Measurements from ENCODE around the gene PIF1.
"Not testable (repeated sequence)": the region's sequence is repeated elsewhere in the genome, so short reads cannot be mapped to it uniquely, and the experiment has no call there.

PIF1 gene

DNA sequence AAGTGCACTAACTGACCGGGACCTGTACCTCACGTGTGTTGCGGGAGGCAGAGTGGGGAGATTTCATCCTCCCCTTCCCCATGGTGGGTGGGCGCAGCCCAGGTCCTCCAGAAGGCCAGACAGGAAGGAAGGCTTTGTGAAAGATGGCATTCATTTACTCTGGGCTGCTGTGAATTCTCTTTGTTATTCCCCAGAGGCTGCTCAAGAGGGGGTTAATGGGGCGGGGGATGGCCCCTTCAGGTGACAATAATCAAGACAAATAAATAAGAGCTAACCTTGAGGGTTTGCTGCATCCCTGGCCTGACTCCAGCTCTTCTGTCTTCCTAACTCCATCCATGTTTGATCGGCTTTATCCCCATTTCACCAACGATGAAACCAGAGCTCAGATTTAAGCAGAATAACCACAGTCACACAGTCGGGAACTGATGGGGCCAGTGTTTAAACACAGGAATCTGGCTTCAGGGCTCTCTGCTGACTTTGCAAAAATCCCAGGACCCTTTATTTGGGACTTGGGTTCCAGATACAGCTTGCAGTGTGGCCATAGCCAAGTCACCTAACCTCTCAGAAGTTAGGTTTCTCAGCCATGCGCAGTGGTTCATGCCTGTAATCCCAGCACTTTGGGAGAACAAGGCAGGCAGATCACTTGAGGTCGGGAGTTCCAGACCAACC, 16.5 kb downstream of the PIF1 start:
- DNase-seq = no peak

DNA sequence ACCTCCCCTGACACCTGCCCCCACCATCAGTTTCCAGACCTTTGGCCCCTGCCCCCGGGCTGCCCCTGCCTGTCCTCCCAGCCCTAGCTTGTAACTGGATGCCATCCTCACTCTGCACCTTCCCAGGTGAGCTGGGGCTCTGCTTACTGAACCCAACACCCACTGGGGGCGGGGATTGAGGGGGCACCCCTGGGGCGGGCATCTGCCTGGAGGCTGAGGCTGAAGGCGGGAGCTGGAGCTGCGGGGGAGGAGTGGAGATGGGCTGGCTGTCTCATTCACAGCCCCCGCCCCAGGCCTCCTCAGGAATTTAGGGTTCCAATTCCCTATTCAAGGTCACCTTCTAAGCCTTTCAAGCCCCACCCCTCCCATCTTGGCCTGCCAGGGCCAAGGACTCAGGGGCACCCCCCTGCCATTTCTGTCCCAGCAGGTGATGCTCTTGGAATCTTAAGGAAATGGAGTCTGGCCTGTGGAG, 17.7 kb downstream of the PIF1 start:
- DNase-seq = no peak

DNA sequence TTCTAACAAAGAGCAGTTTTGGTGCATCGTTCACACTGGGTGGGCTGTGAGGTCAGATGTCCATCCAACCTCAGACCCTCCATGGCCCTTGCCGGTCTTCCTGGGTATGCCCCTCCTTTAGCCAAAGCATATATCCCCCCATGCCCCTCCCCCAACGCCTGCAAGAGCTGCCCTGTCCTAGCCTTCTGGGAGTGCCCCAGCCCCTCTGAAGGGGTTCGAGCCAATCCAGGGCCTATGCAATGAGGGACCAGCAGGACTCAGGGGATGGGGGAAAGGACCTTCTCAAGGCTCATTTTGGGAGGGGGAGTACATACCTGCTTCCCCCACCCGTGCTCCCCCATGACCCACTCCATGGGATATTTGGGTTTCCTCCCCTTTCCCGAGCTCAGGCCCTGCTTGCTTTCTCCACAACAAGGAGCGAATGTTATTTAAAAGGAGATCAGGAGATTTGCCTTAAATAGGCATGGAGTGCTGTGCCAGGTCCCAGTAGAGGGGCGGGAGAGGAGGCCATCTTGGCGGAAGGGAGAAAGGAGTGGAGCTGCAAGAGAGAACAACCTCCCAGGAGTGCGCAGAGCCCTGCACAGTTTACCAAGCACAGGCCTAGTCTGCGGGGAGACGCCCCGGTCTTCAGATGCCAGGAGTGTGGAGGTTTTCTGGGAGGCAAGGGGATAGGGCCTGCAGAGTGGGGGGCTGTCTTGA, 18.2 kb downstream of the PIF1 start:
- DNase-seq = no peak

DNA sequence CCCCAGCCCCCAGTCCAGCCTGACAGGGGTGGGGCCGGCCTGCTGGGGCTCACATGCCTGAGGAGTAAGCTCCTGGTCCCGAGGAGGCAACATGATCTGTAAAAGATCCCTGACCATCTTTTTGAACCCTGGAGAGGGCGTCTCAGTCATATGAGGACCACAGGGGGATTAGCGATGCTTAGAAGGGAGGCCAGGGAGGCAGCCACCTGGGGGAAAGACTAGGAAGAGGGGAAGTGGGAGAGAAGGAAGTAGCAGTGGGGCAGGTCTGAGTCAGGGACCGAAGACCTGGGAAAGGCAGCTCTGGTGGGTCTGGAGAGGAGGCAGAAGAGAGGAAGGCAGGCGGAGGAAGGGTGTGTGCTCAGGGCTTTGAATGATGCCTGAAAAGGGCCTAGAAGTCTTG, 18.9 kb downstream of the PIF1 start:
- DNase-seq = no peak

DNA sequence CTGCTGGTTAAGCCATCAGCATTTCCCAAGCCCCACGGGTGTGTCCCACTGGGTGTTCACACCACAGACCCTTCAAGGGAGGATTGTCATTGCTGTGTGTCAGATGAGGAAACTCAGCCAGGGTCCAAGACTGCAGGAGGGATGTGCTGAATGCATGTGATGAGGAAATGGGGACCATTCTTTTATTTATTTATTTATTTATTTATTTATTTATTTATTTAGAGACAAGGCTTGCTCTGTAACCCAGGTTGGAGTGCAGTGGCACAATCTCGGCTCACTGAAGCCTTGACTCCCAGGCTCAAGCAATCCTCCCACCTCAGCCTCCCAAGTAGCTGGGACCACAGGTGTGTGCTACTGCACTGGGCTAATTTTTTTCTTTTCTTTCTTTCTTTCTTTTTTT, 20.8 kb downstream of the PIF1 start:
- DNase-seq = no peak

DNA sequence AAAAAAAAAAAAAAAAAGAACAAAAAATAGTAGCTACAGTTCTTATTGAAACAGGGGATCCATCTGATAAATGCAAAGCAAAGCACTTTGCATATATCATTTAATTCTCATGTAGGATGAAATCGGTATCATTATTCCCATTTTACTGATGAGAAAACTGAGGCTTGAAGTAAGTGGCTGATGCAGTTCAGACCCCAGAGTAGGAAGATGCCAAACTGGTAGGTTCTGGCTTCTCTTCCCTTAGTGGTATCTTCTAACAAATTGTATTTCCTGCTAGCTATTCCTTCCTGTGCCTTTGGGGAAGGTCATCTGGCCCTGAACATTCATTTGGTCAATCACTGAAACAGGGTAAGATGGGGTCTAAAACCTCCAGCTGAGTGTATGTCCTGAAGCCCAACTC, 21.9 kb downstream of the PIF1 start:
- DNase-seq = no peak

DNA sequence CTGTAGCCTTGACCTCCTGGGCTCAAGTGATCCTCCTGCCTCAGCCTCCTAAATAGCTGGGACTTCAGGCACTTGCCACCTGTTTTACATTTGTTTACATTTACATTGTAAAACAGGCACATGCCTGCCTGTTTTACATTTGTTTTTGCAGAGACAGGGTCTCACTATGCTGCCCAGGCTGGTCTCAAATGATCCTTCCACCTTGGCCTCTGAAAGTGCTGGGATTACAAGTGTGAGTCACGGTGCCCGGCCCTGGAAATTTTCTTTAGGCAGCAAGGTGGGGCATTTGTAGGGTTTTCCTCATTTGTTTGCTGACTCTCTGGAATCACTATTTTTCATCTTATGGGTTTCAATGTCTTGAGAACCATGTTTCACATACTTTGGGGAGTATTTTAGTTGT, 25.0 kb downstream of the PIF1 start:
- DNase-seq = no peak

DNA sequence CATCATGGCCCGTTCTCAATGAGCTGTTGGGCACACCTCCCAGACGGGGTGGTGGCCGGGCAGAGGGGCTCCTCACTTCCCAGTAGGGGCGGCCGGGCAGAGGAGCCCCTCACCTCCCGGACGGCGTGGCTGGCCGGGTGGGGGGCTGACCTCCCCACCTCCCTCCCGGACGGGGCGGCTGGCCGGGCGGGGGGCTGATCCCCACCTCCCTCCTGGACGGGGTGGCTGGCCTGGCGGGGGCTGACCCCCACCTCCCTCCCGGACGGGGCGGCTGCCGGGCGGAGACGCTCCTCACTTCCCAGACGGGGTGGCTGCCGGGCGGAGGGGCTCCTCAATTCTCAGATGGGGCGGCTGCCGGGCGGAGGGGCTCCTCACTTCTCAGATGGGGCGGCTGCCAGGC, 26.5 kb downstream of the PIF1 start:
- not testable (repeated sequence) for DNase-seq

DNA sequence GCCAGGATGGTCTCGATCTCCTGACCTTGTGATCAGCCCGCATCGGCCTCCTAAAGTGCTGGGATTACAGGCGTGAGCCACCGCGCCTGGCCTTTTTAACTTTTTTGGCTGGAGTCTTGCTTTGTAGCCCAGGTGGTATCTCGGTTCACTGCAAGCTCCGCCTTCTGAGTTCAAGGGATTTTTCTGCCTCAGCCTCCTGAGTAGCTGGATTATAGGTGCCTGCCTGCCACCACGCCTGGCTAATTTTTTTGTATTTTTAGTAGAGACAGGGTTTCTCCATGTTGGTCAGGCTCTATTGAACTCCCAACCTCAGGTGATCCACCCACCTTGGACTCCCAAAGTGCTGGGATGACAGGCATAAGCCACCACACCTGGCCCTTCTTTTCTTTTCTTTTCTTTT, 29.5 kb downstream of the PIF1 start:
- DNase-seq = not testable (repeated sequence)

DNA sequence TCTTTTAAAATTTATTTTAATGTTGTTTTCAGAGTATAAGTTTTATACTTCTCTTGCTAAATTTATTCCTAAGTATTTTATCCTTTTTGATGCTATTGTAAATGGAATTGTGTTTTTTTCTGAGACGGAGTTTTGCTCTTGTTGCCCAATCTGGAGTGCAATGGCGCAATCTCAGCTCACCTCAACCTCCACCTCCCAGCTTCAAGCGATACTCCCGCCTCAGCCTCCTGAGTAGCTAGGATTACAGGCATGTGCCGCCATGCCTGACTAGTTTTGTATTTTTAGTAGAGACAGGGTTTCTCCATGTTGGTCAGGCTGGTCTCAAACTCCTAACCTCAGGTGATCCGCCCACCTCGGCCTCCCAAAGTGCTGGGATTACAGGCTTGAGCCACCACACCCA, 30.1 kb downstream of the PIF1 start:
- DNase-seq = not testable (repeated sequence)

DNA sequence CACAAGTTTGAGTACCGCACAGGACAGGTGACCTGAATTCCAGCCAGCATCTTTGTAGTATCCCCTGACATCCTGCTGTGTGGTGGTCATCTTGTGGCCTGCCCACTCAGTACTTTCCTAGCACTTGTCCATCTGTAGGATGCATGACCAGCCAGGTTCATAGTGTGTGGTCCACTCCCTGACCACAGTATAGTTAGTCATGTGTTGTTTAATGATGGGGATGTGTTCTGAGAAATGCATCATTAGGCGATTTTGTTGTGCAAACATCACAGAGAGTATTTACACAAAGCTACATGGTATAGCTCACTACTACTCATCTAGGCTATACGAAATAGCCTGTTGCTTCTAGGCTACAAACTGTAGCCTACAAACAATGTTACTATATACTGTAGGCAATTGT, 33.2 kb downstream of the PIF1 start:
- DNase-seq = no peak

DNA sequence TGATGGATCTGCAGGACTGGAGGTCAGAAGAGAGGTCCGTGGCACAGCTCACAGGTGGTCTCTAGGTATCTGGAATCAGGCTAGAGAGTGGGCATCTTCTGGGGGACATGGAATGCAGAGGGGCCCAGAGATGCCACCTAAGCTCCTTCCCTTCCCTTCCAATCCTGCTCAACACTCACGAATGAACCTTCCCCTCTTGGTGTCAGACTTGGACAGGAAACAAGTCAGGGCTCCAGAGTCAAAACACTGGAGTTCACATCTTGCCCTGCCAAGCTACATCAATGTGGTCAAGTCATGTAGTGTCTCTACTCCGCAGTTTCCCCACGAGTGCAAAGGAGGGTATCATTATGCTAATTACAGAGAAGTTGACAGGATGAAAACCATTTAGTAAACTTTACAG, 34.0 kb downstream of the PIF1 start:
- DNase-seq = no peak

DNA sequence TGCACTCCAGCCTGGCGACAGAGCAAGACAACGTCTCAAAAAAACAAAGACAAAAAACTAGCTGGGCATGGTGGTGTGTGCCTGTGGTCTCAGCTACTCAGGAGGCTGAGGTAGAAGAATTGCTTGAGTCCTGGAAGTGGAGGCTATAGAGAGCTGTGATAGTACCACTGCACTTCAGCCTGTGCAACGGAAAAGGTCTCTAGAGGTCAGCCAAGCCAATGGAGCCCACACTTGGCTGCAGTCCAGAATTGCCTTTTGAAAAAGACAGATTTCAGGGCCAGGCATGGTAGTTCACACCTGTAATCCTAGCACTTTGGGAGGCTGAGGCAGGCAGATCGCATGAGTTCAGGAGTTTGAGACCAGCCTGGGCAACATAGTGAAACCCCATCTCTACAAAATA, 41.7 kb downstream of the PIF1 start:
- DNase-seq = no peak

DNA sequence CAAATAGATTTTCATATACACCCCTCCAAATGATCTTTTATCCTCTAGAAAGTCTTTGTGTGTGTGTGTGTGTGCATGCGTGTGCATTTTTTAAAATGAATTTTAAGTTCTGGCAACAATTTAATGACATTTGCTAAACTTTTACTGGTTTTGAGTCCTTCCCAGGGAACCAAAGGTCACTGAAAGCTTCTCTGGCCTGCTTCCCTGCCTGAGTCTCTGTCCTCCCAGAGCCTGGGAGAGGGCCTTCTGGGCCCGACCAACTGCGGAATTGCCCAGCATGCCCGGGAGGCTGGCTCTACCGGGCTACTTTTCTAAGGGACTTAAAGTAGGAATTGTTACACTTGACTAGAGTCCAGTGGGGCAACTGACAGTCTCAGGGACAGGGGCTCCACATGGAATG, 42.7 kb downstream of the PIF1 start:
- no peak for DNase-seq

DNA sequence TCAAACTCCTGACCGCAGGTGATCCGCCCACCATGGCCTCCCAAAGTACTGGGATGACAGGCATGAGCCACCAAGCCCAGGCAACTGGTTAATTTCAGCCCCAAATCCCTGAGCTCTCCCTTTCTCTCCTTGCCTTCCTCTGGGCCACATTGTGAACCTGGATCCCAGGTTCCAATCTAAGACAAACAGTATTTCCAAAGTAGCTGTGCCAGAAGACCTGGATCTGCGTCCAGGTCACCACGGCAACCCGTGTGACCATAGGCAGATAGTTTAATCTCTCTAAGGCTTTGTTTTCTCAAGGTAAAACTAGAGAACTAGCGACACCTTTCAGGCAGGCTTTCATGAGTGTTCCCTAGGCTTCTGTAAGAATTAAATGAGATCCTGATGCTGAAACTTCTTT, 44.1 kb downstream of the PIF1 start:
- no peak for DNase-seq

DNA sequence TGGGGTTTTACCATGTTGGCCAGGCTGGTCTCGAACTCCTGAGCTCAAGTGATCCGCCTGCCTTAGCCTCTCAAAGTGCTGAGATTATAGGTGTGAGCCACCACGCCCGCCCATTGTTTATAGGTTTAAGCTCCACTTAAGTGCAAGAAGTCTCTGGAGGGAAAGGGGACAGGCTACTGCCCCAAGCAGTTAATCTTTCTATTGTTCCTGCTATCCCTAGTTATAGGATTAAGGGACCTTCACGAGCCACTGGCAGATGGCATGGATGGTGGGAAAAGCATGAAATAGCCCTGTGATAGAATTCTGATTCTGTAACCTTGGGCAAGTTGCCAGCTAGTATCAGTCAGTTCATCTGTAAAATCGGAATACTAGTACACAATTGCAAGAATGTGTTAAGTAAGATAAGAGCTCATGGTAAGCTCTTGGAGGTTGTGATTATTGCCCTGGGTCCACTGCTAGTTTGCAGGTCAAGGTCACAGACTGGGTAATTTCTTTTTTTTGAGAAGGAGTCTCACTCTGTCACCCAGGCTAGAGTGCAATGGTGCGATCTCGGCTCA, 44.8 kb downstream of the PIF1 start:
- DNase-seq = no peak

DNA sequence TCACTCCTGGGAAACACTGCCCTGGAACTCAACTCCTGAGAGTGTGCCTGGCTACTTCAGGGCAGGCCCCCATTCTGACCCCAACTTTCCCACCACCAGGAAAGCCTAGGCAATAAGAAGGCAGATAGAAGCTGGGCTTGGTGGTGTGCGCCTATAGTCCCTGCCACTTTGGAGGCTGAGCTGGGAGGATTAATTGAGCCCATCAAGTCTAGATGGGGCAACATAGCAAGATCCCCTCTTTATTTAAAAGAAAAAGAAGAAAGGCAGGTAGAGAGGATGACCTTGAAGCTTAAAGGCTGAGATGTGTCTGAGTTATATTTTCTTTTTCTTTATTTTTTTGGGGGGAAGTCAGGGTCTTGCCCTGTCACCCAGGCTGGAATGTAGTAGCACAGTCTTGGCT, 45.8 kb downstream of the PIF1 start:
- no peak for DNase-seq

DNA sequence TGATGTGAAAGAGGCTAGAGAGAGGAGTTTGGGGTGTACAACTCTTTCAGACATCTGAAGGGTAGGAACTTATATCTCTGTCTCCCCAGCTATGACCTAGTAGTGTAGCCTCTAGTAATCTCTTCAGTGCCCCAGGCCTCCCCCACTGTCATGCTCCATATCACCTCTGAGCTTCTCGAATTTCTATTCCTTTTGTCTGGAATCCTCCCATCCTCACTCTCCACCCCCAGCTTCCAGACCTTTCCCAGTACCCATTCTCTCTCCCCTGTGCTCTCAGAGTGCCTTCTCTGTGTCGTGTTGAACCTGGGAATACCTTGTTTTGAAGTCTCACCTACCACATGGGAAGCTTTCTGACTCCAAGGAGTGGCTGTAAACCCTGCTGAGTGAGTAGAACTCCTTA, 46.4 kb downstream of the PIF1 start:
- no peak for DNase-seq

DNA sequence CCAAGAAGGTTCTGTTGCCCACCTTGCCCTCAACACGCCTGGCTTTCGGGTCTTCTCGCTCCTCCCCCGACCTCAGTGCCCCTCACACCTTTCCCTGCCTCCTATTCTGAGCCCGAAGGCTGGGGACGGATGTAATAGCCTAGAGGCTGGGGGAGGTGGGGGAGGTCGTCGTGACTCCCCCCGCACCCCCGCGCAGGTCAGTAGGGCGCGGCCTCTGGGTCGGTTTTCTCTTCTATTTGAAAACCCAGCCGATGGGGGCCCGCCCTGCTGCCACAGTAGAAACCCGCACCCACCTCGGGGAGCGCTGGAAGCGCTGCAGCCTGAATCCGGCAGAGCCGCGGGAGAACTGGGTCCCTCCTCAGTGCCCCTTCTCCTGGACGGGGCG, 49.1 kb downstream of the PIF1 start:
- DNase-seq = peak; percentile 46

DNA sequence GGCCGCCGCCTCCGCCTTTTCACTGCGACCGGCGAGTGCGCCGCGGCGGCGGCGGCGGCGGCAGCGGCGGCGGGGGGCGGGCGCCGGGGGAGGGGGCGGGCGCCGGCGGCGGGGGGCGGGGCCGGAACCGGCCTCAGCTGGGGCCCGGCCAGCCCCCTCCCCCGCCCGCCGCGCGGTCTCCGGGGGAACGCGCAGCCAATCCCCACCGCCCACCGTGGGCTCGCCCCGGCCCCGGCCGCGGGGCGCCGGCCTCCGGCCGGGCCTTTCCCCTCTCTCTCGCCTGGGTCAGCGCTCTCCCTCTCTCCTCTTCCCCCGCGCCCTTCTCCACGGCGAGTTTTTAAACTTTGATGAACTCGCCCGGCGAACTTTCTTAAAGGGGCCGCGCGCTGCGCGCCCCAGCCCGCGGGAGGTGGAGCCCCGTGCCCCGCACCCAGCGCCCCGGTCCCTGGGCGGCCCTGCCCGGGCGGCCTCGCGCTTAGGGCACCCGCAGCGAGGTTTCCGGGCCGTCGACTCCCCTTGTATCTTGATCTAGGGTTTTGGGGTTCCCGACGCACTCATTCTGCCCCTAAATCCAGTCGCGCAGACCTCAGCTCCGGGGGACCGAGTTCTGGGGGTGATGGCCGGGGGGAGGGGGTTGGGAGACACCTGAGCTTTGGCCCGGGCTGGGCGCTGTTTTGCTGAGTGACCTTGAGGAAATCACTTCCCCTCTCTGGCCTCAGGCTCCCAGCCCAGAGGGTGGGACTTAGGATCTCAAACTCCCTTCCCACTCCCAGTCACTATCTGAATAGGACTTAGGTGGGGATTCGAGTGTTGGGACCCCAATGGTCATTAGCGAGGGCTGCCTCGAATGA, 49.7 kb downstream of the PIF1 start, which contains the start of gene RBPMS2:
RBPMS2 (minus strand) TSS at position 39 of the 851 bp plus-strand sequence. CDS start 270 bp downstream, outside the sequence.
- DNase-seq = peak; percentile 45

DNA sequence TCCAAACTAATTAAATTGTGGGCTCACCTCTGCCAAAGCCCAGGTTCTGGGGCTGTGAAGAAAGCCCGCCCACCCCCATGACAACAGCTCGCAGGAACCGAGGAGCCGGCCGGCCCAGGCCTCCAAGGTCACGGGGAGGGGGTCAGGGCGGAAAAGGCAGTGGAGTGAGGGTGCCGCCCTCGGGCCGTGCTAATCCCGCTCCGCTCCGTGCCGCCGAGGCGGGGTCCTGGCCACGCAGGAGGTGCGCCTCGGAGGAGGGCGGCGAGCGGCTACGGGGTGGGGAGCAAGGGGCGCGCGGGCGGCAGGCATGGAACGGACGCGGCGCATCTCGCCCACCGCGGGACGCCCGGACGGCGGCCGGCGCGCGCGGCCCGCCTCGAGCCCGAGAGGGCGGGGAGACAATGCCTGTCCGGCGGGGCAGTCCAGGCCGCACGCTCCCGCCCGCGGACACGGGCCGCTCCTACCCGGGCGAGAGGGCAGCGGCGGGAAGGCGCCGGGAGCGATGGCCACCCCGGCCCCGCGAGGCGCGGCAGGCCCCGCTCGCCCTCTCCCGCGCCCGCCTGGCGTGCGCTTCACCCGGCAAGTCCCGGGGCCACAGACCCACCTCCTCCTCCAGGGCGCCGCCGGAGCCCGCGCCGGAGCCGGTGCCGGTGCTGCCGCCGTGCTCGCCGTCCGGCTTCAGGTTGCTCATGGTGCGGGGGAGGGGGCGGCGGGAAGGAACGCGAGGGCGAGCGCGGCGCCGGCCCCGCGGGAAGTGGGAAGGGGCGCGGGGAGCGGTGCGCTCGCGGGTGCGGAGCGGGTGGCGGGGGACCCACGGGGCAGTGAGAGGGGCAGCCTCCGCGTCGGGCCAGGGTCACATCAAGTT, 50.6 kb downstream of the PIF1 start:
- peak; percentile 22 for DNase-seq

DNA sequence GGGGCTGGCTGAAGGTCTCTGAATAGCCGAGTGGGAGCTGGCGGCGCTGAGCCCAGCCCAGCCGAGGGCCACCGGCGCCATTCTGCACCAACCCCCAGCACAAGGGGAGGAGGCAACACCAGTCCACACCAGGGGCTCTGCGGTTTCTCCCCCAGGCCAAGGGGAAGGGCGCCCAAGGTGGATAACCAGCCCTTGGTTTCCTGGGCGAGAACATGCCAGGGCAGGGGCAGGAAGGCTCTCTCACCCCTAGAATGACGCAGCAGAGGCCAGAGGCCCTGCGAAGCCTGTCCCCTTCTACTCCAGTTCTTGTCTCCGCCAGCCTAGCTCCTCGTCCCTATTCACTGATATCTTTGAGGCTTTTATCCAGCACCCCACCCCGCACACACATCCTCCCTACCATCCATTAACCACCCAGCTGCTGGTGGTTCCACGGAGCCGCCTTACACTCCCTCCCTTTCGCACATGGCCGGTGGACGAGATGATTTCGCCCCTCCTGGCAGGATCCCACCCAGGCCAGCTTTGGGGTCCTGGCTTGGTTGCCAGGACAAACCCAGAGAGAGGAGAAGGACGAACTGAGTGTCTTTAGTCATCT, 51.3 kb downstream of the PIF1 start:
- DNase-seq = peak; percentile 66
